ENCODE results near the gene ANGPTL8. TPM values are rescaled to one million over a fixed set of nuclear protein-coding genes. Genes with fewer than 3 reads are reported as not detected.

ANGPTL8 gene
- total and polyA plus RNA-seq, 12 donors: 0.33 to 10.0 (median 0.91) TPM; not detected in 4

- WGBS, 4 donors: 88 to 93% (median 89%) methylated on average over 7 of the region's 7 CpGs
- intact Hi-C loops (cut with DNase I): loop anchor here in 1 of 2 donors (2.0 kb wide), 1 partner anchor 45 kb away; no protein-coding TSS in a partner anchor
- Histone ChIP-seq H3K27me3 (no peaks in the 10 kb centered on the region), H3K36me3 (replicated peaks in 1 of 2) (peaks cover 0 to 16% of the 10 kb centered on the region in 2 donors), H3K9me3 (replicated peaks in 1 of 3) (no peaks in the 10 kb centered on the region), H3K27ac (peak overlapping the region in 3 of 5 donors; percentile 33 to 72 (median 68)), H3K4me1 (replicated peaks in 1 of 2) (peaks cover 3 to 5% of the 10 kb centered on the region in 2 donors), H3K4me3 (no peak overlapping the region)
- no peak for TF ChIP-seq CTCF (IDR thresholded peaks at IDR 0.05)
- TF ChIP-seq POLR2A (IDR thresholded peaks at IDR 0.05): no peak
- DNase-seq: no peak
These were observed 4.4 kb downstream of the ANGPTL8 start for GRCh38 chr19:11243798-11244169.

- no peak for TF ChIP-seq CTCF (IDR thresholded peaks at IDR 0.05)
- TF ChIP-seq POLR2A (IDR thresholded peaks at IDR 0.05): no peak
- H3K27me3 ChIP-seq: no peaks in the 10 kb centered on the region
- H3K4me3 ChIP-seq: no peak overlapping the region
- intact Hi-C loops (cut with DNase I): loop anchor here in 1 of 2 donors (2.0 kb wide), 1 partner anchor 44 kb away; no protein-coding TSS in a partner anchor
- peaks cover 0 to 16% of the 10 kb centered on the region in 2 donors for H3K36me3 ChIP-seq (replicated peaks in 1 of 2)
- DNase-seq: no peak
- WGBS, 4 donors: 92 to 100% (median 94%) methylated on average over 5 of the region's 5 CpGs
- peaks cover 3 to 5% of the 10 kb centered on the region in 2 donors for H3K4me1 ChIP-seq (replicated peaks in 1 of 2)
- no peaks in the 10 kb centered on the region for H3K9me3 ChIP-seq (replicated peaks in 1 of 3)
- no peak overlapping the region for H3K27ac ChIP-seq
These were observed 5.6 kb downstream of the ANGPTL8 start for GRCh38 chr19:11244846-11245589.

- intact Hi-C loops (cut with DNase I): no loop called here
- peaks cover 0 to 30% of the 10 kb centered on the region in 2 donors for H3K36me3 ChIP-seq (replicated peaks in 1 of 2)
- H3K27me3 ChIP-seq: no peaks in the 10 kb centered on the region
- H3K9me3 ChIP-seq (replicated peaks in 1 of 3): no peaks in the 10 kb centered on the region
- DNase-seq: no peak
- TF ChIP-seq CTCF (IDR thresholded peaks at IDR 0.05): no peak
- no peak for TF ChIP-seq POLR2A (IDR thresholded peaks at IDR 0.05)
- peaks cover 3 to 5% of the 10 kb centered on the region in 2 donors for H3K4me1 ChIP-seq (replicated peaks in 1 of 2)
- peak overlapping the region in 2 of 5 donors; percentile 30 to 81 for H3K27ac ChIP-seq
- 84 to 94% (median 87%) methylated on average over 11 of the region's 11 CpGs for WGBS, 4 donors
- H3K4me3 ChIP-seq: no peak overlapping the region
These were observed 7.5 kb downstream of the ANGPTL8 start for GRCh38 chr19:11246941-11247340.

GRCh38 chr19:11247391-11247790 is 8.0 kb downstream of the ANGPTL8 start:
- Histone ChIP-seq H3K27me3 (no peaks in the 10 kb centered on the region), H3K27ac (peak overlapping the region in 3 of 5 donors; percentile 15 to 81 (median 30)), H3K4me3 (no peak overlapping the region), H3K36me3 (replicated peaks in 1 of 2) (peaks cover 0 to 30% of the 10 kb centered on the region in 2 donors), H3K4me1 (replicated peaks in 1 of 2) (peaks cover 3 to 5% of the 10 kb centered on the region in 2 donors), H3K9me3 (replicated peaks in 1 of 3) (no peaks in the 10 kb centered on the region)
- intact Hi-C loops (cut with DNase I): no loop called here
- 64 to 93% (median 70%) methylated on average over 3 to 10 of the region's 10 CpGs for WGBS, 4 donors
- DNase-seq: peak in 6 of 7 donors; percentile 46 to 82 (median 54)
- TF ChIP-seq CTCF (IDR thresholded peaks at IDR 0.05) (no peak), POLR2A (IDR thresholded peaks at IDR 0.05) (no peak)

Data from adrenal gland (tissue), 12 donors.